OCI-LY7 (cell line): Measurements from ENCODE around the gene TRANK1.

Experiments
- CTCF ChIP-seq: fragments of 200-600 bp; sonication (generic); conservative IDR thresholded peaks from 2 replicates; pipeline ENCODE4 v1.5.1; 2014; ENCODE audit warnings: mild to moderate bottlenecking, antibody characterized with exemption, low read length, moderate library complexity, mixed read lengths
- EZH2phosphoT487 ChIP-seq: fragments of 200-600 bp; sonication (generic); IDR thresholded peaks from 2 replicates; pipeline ENCODE4 v1.6.1; 2018; ENCODE audit warnings: low read depth, borderline replicate concordance, mild to moderate bottlenecking, mixed run types, antibody characterized with exemption, low read length, moderate library complexity, mixed read lengths

- TF ChIP-seq CTCF = no peak
- TF ChIP-seq EZH2phosphoT487 = no peak
These were observed 43.5 kb upstream of the TRANK1 start for GRCh38 chr3:36988356-36988755.
